OCI-LY3 (cell line): ENCODE data around the gene PRRT2.

Experiments
- EZH2phosphoT487 ChIP-seq: fragments of 200-600 bp; shearing (Covaris generic); IDR thresholded peaks from 2 replicates; pipeline ENCODE4 v1.6.1; 2018; ENCODE audit warnings: antibody characterized with exemption, mixed run types, low read depth
- TF ChIP-seq, protein P1 (sequence below): fragments of 200-600, 300-600 bp; sonication (generic); IDR thresholded peaks from 2 replicates; pipeline ENCODE4 v1.5.1; 2014; ENCODE audit warnings: antibody characterized with exemption, low read length, low read depth

DNA sequence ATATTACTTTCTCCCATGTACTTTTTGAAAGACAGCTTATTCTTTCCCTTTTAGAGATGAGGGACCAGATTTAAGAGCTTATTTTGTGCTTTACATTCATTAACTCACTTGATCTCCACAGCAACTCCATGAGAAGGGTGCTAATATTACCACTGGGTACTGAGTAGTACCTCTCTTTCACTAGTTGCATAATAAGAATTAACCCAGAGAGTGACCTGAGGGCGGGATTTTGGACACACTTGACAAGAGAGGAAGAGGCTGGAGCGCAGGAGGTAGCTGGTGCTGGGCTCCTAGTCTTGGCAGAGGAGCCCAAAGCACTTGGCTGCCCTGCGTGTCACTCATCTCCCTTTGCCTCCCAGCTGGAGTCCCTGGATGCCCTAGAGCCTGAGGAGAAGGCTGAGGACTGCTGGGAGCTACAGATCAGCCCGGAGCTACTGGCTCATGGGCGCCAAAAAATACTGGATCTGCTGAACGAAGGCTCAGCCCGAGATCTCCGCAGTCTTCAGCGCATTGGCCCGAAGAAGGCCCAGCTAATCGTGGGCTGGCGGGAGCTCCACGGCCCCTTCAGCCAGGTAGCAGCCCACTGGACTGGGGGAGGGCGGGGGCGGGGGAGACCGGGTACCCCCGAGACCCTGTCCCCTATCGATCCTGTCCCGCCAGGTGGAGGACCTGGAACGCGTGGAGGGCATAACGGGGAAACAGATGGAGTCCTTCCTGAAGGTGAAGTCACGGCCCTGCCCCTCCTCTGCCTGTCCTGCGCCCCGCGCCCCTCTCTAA, 7.3 kb upstream of the PRRT2 start:
- TF ChIP-seq, protein P1, sequence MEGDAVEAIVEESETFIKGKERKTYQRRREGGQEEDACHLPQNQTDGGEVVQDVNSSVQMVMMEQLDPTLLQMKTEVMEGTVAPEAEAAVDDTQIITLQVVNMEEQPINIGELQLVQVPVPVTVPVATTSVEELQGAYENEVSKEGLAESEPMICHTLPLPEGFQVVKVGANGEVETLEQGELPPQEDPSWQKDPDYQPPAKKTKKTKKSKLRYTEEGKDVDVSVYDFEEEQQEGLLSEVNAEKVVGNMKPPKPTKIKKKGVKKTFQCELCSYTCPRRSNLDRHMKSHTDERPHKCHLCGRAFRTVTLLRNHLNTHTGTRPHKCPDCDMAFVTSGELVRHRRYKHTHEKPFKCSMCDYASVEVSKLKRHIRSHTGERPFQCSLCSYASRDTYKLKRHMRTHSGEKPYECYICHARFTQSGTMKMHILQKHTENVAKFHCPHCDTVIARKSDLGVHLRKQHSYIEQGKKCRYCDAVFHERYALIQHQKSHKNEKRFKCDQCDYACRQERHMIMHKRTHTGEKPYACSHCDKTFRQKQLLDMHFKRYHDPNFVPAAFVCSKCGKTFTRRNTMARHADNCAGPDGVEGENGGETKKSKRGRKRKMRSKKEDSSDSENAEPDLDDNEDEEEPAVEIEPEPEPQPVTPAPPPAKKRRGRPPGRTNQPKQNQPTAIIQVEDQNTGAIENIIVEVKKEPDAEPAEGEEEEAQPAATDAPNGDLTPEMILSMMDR: no peak
- no peak for TF ChIP-seq EZH2phosphoT487
